Measurements from ENCODE around the gene PDK4. TPM values are rescaled to one million over a fixed set of nuclear protein-coding genes. Genes with fewer than 3 reads are reported as not detected.
"Not testable (repeated sequence)": the region's sequence is repeated elsewhere in the genome, so short reads cannot be mapped to it uniquely, and the experiment has no call there.

Gene PDK4
- polyA plus RNA-seq, 5 donors, result 14.6 to 43.3 (median 22.1) TPM

DNA sequence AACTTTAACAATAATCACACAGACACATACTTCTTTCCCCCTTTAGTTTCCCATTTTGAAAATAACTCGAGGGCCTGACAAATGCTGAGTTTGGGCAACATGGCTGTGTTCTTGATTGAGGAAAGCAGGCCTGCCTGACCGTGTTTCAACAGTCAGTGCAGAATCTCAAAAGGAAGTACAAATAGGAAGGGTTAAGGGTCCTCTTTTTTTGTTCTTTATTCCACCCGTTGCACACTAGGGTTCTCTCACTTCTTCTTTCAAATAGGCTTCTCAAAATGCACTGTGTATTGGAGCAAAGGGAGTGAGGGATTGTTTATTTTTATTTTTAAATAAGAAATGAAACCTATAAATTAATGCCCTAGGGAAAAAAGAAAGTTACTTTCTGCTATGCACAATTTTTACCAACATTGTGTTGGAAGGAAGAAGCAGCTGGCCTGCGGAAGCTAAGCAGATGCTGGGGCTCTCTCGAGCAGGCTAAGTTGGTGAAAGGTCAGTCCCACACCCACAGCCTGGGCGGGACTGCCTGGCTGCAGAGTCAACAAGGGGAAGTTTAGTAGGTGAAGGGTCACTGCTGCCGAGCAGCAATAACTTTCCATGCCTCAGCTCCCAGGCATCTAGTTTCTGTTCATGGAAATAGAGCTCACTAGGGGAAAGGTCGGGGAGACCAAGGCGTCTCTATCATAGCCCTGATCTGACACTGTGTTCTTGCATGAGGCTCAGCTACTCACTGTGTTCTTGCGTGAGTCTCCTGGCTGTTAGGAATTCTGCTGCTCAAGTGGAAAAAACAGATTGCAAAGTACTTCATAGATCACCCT is 12.2 kb upstream of the PDK4 start:
- peak; percentile 91 to 92 for DNase-seq

DNA sequence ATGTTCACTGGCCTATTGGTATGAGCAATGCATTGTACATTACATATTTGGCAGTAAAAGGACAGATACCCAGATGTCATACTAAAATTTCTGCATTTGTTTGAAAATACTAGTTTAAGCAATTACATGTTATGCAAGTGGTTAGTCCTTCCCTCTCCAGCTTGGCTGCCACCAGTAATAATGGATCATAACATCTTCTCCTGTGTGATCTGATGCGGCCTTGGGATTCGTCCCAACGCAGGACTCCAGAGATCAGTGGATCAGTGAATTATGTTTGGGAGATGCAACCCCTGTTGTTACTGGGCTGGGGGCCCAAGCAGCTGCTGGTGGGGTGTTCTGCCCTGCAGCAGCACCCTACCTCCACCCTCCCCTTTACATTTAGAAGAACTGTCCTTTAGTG is 11.2 kb upstream of the PDK4 start:
- no peak for DNase-seq

DNA sequence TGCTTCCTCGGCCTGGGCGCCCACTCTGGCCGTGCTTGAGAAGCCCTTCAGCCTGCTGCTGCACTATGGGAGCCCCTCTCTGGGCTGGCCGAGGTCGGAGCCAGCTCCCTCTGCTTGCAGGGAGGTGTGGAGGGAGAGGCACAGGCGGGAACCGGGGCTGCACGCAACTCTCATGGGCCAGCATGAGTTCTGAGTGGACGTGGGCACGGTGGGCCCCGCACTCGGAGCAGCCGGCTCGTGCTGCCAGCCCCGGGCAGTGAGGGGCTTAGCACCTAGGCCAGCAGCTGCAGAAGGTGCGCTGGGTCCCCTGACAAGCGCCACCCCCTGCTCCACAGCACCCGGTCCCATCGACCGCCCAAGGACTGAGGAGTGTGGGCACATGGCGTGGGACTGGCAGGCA is 9.0 kb upstream of the PDK4 start:
- DNase-seq, result no peak

DNA sequence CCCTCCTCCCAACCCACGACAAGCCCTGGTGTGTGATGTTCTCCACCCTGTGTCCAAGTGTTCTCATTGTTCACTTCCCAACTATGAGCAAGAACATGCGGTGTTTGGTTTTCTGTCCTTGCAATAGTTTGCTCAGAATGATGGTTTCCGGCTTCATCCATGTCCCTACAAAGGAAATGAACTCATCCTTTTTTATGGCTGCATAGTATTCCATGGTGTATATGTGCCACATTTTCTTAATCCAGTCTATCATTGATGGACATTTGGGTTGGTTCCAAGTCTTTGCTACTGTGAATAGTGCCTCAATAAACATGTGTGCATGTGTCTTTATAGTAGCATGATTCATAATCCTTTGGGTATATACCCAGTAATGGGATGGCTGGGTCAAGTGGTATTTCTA is 8.5 kb upstream of the PDK4 start:
- DNase-seq, result not testable (repeated sequence)

DNA sequence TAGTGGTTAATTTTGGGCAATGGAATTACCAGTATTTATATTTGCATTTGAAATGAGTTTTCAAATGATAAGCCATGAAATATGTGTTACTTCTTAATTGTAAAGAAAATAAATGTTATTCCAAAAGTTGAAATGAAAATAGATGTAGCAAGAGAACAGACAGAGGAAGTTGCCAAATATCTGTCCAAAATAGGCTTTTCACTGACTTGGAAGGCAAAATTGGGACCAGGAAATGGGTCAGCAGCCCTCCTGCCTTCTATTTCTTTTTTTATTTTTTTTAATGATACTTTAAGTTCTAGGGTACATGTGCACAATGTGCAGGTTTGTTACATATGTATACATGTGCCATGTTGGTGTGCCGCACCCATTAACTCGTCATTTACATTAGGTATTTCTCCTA is 8.1 kb upstream of the PDK4 start:
- not testable (repeated sequence) for DNase-seq

GRCh38 chr7:95602421-95602820 is 6.1 kb upstream of the PDK4 start:
- DNase-seq, result no peak

DNA sequence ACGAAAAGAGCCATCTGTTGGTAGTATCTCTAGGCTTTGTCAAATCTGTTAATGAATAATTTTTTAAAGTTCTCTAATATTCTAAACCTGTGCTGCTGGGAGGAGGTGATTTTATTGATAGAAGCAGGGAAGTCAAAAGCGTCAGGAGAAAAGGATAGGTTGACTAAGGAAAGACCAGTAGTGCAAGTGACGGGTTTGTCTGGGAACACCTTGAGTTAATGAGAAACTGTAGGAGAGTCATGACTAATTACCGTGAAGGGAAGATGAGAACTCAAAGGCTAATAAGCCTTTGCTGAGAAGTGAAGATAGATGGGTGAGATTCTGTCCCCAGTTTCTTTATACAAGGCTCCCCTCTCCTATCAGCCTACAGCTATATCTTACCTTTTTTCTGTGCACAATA is 5.0 kb upstream of the PDK4 start:
- DNase-seq, result no peak

- no peak for DNase-seq
Measured at GRCh38 chr7:95599069-95599468, 2.8 kb upstream of the PDK4 start.

DNA sequence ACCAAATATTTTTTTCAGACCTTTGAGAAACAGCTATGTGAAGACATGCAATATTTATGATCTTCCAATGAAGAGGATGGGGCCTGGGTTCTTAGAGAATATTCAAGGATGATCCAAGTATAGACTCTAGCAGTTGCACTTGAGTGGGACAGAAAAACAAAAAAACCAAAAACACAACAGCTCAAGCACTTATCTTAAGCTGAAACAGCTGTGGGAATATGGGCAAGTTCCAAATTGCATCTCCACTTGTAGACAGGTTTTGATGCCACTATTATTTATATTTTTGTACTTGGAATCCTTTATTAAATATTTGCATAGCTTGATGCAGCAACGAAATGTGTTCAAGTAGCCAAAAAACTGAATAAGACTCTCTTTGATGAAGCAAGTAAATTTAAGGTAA is 2.2 kb upstream of the PDK4 start:
- DNase-seq, result no peak

- DNase-seq, result no peak
Measured at GRCh38 chr7:95595746-95596197, 544 bp downstream of the PDK4 start.

DNA sequence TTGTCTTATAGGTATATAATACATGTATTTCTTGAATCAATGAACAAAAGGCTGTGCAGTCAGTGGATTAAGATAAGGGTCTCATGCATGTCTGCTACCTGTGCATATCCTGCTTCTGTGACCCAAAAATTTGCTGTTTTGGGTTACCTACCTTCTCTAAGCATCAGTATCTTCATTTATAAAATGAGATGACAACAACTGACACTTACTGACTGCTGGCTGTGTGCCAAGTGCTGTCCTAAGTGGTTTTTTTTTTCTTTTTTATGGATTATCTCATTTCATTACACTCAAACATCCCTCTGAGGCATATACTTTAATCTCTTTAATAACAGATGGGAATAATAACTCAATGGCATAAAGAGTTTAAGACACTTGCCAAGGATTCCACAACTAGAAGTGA is 2.1 kb downstream of the PDK4 start:
- DNase-seq, result no peak

- DNase-seq, result no peak
Measured at GRCh38 chr7:95593343-95593742, 3.0 kb downstream of the PDK4 start.

DNA sequence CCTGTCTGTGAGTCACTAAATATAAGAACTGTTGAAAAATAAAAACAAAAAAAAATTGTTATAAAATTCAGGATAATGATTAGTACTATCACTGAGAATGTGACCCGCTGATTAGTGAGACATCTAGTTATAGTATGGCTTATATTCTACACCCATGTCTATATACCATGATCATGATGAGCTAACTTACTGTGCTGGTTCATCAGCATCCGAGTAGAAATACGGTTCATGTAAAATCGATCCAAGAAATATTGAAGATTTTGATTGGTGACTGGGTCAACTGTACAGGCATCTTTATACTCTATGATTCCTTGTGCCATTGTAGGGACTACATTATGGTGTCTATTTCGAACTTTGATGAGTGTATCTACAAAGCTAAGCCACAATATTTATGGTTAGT is 3.7 kb downstream of the PDK4 start:
- DNase-seq, result no peak

- DNase-seq, result peak; percentile 38 to 55
Measured at GRCh38 chr7:95590387-95591248, 5.7 kb downstream of the PDK4 start.

DNA sequence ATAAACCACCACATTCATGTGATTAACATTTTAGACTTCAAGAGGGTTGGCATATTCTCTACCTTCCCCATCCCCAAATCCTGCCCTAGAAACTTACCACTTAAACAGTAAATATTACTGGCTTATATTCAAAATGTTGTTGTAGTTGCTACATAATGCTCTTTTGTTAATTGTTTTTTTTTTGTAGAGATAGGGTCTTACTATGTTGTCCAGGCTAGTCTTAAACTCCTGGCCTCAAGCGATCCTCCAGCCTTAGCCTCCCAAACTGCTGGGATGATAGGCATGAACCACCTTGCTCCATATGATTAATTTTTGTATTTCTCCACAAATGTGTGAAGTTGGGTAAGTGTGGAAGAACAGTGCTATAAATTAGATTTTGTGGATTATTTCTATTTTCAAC is 6.5 kb downstream of the PDK4 start:
- DNase-seq, result no peak

GRCh38 chr7:95589031-95589430 is 7.3 kb downstream of the PDK4 start:
- no peak for DNase-seq

- DNase-seq, result no peak
Measured at GRCh38 chr7:95586951-95587301, 9.4 kb downstream of the PDK4 start.

GRCh38 chr7:95585426-95585789 is 10.9 kb downstream of the PDK4 start:
- DNase-seq, result no peak

DNA sequence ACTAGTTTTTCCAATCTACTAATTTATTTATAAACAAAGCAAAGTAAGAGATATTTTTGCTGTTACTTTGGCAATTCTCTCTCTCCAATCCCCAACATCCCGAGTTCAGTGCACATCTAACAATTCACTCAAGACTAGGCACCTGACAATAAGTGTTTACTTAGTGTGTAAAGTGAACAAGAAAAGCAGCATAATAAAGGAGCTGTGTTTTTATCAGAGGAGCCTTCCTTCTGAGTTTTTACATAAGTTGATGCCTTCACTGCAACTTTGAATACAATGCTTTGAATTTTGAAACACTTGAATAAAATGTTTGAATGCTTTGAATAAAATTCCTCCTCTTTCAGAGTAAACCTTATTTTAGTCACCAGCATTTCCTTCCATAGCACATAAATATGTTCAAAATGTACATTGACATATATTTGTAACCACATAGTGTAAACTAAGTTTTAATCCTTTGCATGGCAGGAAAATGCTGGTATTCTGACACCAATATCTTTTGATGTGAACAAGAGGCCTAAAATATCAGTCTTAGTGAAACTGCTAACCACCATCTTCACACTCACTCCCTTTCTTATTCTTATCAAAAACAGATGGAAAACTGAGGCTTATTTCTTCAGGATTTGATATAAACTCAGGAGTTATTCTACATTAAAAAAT is 11.4 kb downstream of the PDK4 start:
- no peak for DNase-seq

DNA sequence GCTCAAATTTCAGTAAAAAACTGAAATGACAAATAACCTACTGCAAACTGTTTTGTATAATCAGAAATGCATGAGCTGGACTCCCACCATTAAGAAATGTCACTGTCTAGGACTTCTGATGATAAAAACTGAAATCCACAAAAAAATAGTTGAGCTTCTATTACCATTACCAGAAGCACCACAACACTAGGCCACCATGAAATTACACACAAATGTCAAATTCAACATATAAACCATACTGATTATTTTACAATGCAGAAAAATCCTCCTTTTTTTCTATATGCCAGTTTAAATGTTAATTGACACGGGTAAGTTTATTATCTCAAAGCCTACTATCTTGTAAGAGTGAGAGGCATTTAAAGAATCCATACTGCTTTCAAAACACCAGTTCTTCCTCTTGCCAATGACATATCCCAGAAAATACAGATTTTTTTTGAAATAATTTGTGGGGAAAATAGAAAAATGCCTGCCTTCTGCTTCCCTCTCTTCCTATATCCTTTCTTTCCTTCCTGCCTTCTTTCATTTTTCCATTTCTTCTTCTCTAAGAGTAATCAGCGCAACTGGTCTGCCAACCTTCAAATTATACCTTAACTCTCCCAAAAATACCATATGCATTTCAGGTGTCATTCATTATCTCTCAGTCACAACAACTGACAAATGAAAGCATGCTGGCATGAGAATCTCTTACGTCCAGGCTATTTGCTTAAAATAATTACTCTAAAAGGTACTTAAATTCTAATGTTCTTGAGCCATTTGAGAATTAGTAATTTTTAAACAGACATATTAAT is 12.3 kb downstream of the PDK4 start:
- DNase-seq, result no peak

- no peak for DNase-seq
Measured at GRCh38 chr7:95582578-95583293, 13.6 kb downstream of the PDK4 start.

Measured in right lung (tissue), 5 donors.